Thyroid gland (tissue), 4 donors: Measurements from ENCODE around the gene NOX1.

Source experiments
- CTCF ChIP-seq, 6 experiments: fragments of 200-600 bp in 3 of 6; fragments of 450-650 bp in 3 of 6; sonication (generic) in 3 of 6; IDR thresholded peaks; one replicate each; pipeline ENCODE4 v1.5.1; 2016 to 2019; ENCODE audit warnings: antibody characterized with exemption in 6 of 6, mild to moderate bottlenecking in 2 of 6, inconsistent platforms in 1 of 6, moderate library complexity in 1 of 6
- POLR2A ChIP-seq, 2 donors: fragments of 450-650 bp; IDR thresholded peaks; one replicate each; pipeline ENCODE4 v1.6.1; 2017; ENCODE audit warnings: antibody characterized with exemption in 2 of 2, mild to moderate bottlenecking in 2 of 2, moderate library complexity in 1 of 2

DNA sequence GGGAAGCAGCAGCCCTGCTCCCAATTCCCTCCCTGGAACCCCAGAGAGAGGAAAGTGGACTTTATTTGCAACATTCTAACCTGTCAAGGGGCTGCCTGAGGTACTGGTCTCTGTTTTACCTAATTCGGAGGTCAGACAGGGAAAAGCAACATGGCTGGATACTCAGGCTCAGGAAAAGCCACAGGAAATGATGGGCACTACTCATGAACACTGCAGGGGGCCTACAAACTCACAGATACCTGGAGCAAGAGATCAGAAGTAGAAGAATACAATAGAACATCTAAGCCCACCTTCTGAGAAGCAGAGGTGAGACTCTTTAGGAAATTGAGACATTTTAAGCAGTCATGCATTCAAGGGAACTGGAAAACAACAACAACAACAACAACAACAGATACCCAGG lies 69.4 kb downstream of the NOX1 start:
- no peak for TF ChIP-seq CTCF (IDR thresholded peaks at IDR 0.05)
- no peak for TF ChIP-seq POLR2A (IDR thresholded peaks at IDR 0.05)
